SKM-1 treated with dmso at 0.1 percent for 144 hours (cell line): ENCODE results near the gene TIMM8A.
"Not testable (repeated sequence)": the region's sequence is repeated elsewhere in the genome, so short reads cannot be mapped to it uniquely, and the experiment has no call there.

Source experiments
- DNase-seq: peaks from one replicate; lab custom pipeline; 2025; ENCODE audit not compliant: unreplicated experiment; lab: John Stamatoyannopoulos, UW

The TIMM8A gene

DNA sequence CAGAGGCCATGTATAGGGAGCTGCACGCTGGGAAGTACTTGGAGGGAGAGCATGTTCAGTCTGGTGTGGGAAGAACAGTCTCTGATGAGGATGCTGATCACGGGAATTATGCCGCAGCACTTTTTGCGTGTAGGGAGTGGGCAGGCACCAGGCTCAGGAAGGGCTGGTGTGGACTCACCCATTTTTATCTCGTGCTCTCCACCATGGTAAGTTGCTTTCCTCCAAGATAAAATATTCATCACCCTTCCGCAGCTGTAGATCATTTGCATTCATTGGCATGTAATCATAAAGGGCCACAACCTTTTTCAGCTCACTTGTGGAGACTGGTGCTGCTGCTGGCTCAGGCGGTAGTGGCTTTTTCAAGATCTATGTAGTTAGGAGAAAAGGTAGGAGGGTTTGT lies 11.8 kb upstream of the TIMM8A start:
- no peak for DNase-seq

DNA sequence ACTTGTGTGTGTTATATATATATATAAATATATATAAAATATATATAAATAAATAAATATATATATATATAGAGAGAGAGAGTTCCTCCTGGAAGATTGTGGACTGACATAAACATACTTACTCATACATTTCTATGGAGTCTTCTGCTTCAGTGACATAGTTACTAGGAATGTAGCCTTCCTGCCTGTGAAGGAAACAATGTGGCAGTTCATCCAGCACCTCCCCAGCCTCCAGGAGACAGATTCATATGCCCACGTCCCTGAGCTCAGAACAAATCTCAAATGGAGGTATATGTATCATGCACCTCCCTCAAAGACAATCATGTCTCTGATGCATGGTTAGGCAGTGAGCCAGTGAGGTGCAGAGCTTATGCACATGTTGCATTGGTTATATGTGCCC lies 11.4 kb upstream of the TIMM8A start:
- DNase-seq, result no peak

DNA sequence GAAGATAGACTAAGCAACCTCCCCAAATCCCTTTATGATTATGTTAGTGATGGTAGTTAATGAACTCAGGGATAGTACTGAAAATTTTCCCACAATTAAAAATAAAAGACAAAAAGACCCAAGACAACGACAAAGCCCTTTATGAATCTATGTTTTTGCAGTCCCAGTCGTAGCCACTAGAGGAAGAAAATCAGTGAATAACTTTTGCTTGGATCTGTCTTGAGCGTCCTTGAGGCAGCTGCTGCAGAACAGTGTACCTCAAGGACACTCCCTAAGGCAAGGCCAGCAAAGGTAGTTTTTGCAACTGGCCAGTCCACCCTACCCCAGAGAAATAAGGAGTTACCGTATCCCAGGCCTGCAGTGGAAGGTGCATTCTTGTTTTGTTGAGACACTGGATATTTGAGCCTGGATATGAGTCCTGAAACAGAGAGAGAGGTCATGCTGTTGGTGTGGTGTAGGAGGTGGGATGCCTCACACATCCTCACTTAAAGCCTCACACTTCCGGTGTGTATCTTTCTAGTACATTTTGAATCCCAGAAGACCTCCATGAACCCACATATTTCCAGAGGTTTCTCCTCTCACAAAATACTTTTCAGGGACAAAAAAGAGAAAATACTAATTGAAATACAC lies 8.7 kb upstream of the TIMM8A start:
- DNase-seq, result peak; percentile 2

DNA sequence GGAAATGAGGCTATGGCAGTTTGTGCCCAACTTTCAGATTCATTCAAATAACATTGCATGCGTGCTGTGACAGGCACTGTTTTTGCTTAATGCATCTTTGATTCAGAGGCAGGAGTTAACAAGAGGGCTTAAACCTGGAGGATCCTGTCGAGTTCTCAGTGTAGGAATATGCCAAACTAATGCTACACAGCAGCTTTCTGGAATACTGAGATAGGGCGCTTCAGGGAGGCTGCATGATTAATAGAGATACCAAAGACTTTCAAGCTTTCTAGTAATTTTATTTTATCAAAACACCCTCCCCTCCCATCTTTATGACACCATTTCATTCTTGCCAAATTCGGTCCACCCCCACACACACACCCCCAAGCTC lies 636 bp upstream of the TIMM8A start:
- DNase-seq, result no peak

DNA sequence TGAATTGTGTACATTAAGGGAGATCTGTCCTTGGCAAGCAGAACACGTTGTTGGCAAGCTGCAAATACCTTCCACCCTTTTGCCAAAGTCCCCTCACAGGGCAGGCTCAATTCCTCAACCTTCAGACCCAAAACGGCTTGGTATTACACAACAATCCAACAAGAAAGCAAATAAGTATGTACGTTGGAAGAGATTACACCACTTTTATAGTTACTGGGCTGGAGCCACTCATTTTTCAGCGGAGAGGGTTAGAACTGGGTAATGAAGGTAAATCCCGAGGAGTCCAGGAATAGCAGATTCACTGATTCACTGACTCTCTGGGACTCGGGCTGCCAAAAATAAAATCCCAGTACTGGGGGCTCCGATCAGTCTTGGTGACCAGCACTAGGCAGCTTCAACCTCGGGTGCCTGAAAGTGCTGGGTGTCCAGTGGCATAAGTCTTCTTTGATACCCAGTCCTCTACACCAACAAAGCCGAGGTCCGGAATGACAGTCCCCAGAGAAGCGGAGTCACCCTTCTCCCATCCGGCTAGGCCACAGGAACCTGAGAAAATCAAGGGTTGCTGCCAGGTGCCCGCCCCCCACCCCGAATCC lies 587 bp downstream of the TIMM8A start:
- DNase-seq, result no peak

DNA sequence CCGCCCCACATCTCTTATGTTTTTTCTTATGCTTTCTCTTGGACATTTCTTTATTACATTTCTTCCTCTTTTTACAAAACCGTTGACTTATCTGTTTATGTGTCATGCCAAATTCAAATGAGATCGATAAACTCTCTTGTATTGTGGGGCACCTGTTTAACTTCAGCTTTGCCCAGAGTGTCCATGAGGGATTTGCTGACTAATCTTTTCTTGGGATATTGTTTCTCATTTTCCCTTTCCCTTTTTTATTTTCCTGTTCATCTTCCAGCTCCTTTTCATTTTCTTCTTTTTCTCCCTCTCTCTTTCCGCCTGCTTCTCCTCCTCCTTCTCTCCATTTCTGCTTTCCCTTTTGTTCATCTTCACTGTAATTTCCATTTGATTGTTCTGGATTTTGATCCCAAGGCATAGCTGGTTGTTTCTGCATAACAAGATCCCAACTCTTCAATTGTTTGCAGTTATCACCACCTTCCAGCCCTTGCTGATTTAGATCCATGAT lies 10.7 kb downstream of the TIMM8A start:
- DNase-seq, result no peak

DNA sequence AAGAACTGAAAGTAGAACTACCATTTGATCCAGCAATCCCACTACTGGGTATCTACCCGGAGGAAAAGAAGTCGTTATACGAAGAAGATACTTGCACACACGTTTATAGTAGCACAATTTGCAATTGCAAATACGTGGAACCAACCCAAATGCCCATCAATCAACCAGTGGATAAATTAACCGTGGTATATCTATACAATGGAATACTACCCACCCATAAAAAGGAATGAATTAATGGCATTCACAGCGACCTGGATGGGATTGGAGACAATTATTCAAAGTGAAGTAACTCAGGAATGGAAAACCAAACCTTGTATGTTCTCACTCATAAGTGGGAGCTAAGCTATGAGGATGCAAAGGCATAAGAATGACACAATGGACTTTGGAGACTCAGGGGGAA lies 14.2 kb downstream of the TIMM8A start:
- not testable (repeated sequence) for DNase-seq

DNA sequence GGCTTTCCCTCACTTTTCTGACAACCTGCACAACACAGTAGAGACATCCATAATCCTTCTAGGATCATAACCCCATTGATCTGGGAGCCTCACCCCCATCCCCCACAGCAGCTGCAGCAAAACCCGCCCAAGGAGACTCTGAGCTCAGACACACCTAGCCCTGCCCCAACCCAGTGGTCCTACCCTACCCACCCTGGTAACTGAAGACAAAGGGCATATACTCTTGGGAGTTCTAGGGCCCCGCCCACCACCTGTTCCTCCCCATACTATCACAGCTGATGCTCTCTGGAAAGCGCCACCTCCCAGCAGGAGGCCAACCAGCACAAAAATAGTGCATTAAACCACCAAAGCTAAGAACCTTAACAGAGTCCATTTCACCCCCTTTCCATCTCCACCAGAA lies 21.9 kb downstream of the TIMM8A start:
- DNase-seq, result not testable (repeated sequence)

DNA sequence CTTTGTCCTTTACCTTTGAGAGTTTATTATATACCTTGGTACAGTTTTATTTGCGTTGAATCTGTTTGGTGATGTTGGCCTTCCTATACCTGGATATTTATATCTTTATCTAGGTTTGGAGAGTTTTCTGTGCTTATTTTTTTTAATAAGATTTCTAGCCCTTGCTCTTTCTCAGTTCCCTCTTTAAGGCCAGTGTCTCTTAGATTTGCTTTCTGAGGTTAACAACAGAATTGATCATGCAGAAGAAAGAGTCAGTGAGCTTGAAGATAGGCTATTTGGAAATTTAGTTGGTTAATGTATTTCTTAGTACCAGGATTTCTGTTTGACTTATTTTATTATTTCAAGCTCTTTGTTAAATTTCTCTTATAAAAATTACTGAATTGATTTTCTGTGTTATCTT lies 44.8 kb downstream of the TIMM8A start:
- DNase-seq, result no peak
